Gastrocnemius medialis (tissue), 4 donors: Measurements from ENCODE around the gene GALK2. TPM values are rescaled to one million over a fixed set of nuclear protein-coding genes. Genes with fewer than 3 reads are reported as not detected.

ENCODE experiments used
- ATAC-seq, 2 donors: fragments of 150-250 bp; one replicate each; pipeline ENCODE4 v1.9.1; 2016
- DNase-seq, 2 donors: peaks; one replicate each; pipeline ENCODE4 v3.0.0-alpha.2; 2019
- H3K27ac ChIP-seq, 4 donors: fragments of 200-600 bp; sonication (generic); 1 replicate in 1 of 4; 2 replicates in 3 of 4; pipeline ENCODE4 v1.5.1; 2016 to 2018; ENCODE audit warnings: mild to moderate bottlenecking in 2 of 4, moderate library complexity in 1 of 4
- H3K27me3 ChIP-seq, 3 donors: fragments of 200-600 bp; sonication (generic) in 2 of 3; 1 replicate in 1 of 3; 2 replicates in 2 of 3; pipeline versions ENCODE4 v1.5.1 to v1.6.0; 2016 to 2019; ENCODE audit warnings: mild to moderate bottlenecking in 1 of 3, moderate library complexity in 1 of 3
- H3K36me3 ChIP-seq, 2 donors: fragments of 200-600 bp; sonication (generic) in 1 of 2; one replicate each; pipeline ENCODE4 v1.5.1; 2017 to 2018
- H3K4me1 ChIP-seq, 2 donors: fragments of 200-600 bp; sonication (generic) in 1 of 2; one replicate each; pipeline ENCODE4 v1.5.1; 2016 to 2017; ENCODE audit warnings: mild to moderate bottlenecking in 2 of 2
- H3K4me3 ChIP-seq, 4 donors: fragments of 200-600 bp; sonication (generic) in 3 of 4; 1 replicate in 1 of 4; 2 replicates in 3 of 4; pipeline ENCODE4 v1.5.1; 2016 to 2019; ENCODE audit warnings: mild to moderate bottlenecking in 2 of 4
- H3K9me3 ChIP-seq, 3 donors: fragments of 200-600 bp; sonication (generic) in 2 of 3; 1 replicate in 1 of 3; 2 replicates in 2 of 3; pipeline ENCODE4 v1.5.1; 2016 to 2019
- CTCF ChIP-seq, 5 experiments: fragments of 450-650 bp in 3 of 5; fragments of 200-600 bp in 2 of 5; sonication (generic) in 2 of 5; IDR thresholded peaks in 4 of 5; conservative IDR thresholded peaks in 1 of 5; 1 replicate in 4 of 5; 2 replicates in 1 of 5; pipeline ENCODE4 v1.5.1; 2016 to 2019; ENCODE audit warnings: antibody characterized with exemption in 5 of 5, mild to moderate bottlenecking in 3 of 5, moderate library complexity in 3 of 5
- POLR2A ChIP-seq, 2 donors: fragments of 450-650 bp; IDR thresholded peaks; one replicate each; pipeline ENCODE4 v1.6.1; 2017; ENCODE audit warnings: antibody characterized with exemption in 2 of 2, mild to moderate bottlenecking in 2 of 2, moderate library complexity in 2 of 2
- in situ Hi-C, 4 donors: fragments of 200-750 bp; cut with MboI; loops; one replicate each; pipeline versions ENCODE4 v1.15.0 to v1.8.0; 2017; ENCODE audit warnings: low sequenced_read_pairs in 4 of 4
- intact Hi-C: fragments of 100-400 bp; cut with DNase I; formaldehyde crosslinking; loops from one replicate; pipeline ENCODE4 v1.15.1; 2023; ENCODE audit warnings: low total_unique reads
- total RNA-seq, 4 donors: library from RNA; depleted of rRNA; stranded (reverse); fragments of >200 nt; gene quantifications; one replicate each; pipeline versions ENCODE4 v1.1.0 to v1.2.3, GENCODE V29; 2016

Gene GALK2
- total RNA-seq, 4 donors from 2014 or later: 19.1 to 29.5 (median 22.9) TPM

DNA sequence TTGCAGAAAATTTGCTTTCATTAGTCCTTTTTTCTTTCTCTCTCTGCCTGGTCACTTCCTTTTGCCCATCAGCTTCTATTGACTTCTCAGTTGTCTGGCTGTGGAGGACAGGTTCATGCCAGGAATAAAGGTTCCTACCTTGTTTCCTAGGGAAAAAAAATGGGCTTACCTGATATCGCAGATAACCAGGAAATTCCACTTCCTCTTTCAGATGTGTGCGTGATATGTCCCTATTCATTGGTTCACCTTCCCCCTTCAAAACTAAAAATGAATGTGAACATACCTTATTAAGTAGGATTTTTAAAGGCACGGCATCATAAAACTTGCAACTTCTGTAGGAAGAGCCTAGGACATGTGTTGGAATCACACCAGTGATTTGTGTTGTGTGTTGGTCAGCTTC is 133.0 kb downstream of the GALK2 start:
- H3K4me1 ChIP-seq: peaks cover 0 to under 1% of the 10 kb centered on the region in 2 donors
- no peak for TF ChIP-seq POLR2A (IDR thresholded peaks at IDR 0.05)
- TF ChIP-seq CTCF (IDR thresholded peaks at IDR 0.05 in 4 of 5, conservative IDR thresholded peaks at IDR 0.05 in 1 of 5): no peak
- intact Hi-C loops: no loop called here
- ATAC-seq (no peak), DNase-seq (no peak)
- H3K27me3 ChIP-seq: no peaks in the 10 kb centered on the region
- no peak overlapping the region for H3K27ac ChIP-seq
- no peaks in the 10 kb centered on the region for H3K36me3 ChIP-seq
- H3K4me3 ChIP-seq: no peak overlapping the region
- in situ Hi-C loops: no loop called here
- no peaks in the 10 kb centered on the region for H3K9me3 ChIP-seq

DNA sequence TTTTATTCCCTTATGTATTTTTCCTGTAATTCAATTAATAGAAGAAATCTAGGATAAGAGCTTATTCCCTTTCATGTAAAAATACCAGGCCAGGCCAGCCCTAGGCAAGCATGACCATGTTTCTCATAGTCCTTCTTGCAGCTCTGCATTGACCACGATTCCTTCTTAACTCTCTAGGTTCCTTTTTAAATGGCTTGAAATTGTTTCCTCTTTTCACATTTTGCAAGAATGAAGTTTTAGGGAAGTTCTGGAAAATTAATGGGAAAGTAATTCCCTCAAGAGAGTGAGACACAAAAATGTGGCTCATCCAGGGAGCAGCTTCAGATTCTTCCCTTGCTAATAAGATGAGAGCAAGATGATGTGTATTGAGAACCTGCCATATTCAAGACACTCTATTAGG is 136.5 kb downstream of the GALK2 start:
- TF ChIP-seq POLR2A (IDR thresholded peaks at IDR 0.05): no peak
- TF ChIP-seq CTCF (IDR thresholded peaks at IDR 0.05 in 4 of 5, conservative IDR thresholded peaks at IDR 0.05 in 1 of 5): no peak
- H3K27ac ChIP-seq: no peak overlapping the region
- no peaks in the 10 kb centered on the region for H3K36me3 ChIP-seq
- DNase-seq (no peak), ATAC-seq (no peak)
- H3K4me1 ChIP-seq: peaks cover 15 to 19% of the 10 kb centered on the region in 2 donors
- in situ Hi-C loops: no loop called here
- no peaks in the 10 kb centered on the region for H3K9me3 ChIP-seq
- intact Hi-C loops: no loop called here
- H3K27me3 ChIP-seq: no peaks in the 10 kb centered on the region
- no peak overlapping the region for H3K4me3 ChIP-seq

DNA sequence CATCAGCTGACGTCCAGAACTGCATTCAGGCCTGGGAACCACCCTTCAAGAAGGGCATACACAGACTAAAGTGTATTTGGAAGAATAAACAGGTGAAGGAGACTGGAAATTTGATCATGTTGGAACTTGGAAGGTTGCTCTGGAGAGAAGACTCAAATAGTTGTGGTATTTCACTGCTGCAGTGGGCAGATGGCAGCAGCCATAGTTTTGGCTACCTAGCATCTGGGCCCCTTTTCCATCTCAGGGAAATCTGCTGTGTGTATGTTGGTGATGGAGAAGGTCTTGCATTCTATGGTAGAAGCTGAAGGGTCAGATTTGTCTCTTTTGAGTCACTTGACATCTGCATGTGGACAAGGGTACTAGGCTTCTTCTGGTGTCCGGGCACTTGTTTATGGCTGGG is 138.6 kb downstream of the GALK2 start:
- Histone ChIP-seq H3K4me3 (no peak overlapping the region), H3K36me3 (no peaks in the 10 kb centered on the region), H3K27me3 (no peaks in the 10 kb centered on the region), H3K4me1 (peaks cover 15 to 24% of the 10 kb centered on the region in 2 donors), H3K9me3 (no peaks in the 10 kb centered on the region), H3K27ac (no peak overlapping the region)
- peak; percentile 23 to 45 for ATAC-seq
- in situ Hi-C loops: no loop called here
- intact Hi-C loops: no loop called here
- no peak for DNase-seq
- TF ChIP-seq CTCF (IDR thresholded peaks at IDR 0.05 in 4 of 5, conservative IDR thresholded peaks at IDR 0.05 in 1 of 5) (no peak), POLR2A (IDR thresholded peaks at IDR 0.05) (no peak)

GRCh38 chr15:49309889-49310288 is 139.8 kb downstream of the GALK2 start:
- ATAC-seq (peak; percentile 42 to 43), DNase-seq (no peak)
- TF ChIP-seq CTCF (IDR thresholded peaks at IDR 0.05 in 4 of 5, conservative IDR thresholded peaks at IDR 0.05 in 1 of 5) (no peak), POLR2A (IDR thresholded peaks at IDR 0.05) (no peak)
- Histone ChIP-seq H3K4me1 (peaks cover 18 to 33% of the 10 kb centered on the region in 2 donors), H3K9me3 (no peaks in the 10 kb centered on the region), H3K27ac (peak overlapping the region in 1 of 4 donors; percentile 17), H3K27me3 (no peaks in the 10 kb centered on the region), H3K36me3 (no peaks in the 10 kb centered on the region), H3K4me3 (no peak overlapping the region)
- intact Hi-C loops: no loop called here
- in situ Hi-C loops: no loop called here

DNA sequence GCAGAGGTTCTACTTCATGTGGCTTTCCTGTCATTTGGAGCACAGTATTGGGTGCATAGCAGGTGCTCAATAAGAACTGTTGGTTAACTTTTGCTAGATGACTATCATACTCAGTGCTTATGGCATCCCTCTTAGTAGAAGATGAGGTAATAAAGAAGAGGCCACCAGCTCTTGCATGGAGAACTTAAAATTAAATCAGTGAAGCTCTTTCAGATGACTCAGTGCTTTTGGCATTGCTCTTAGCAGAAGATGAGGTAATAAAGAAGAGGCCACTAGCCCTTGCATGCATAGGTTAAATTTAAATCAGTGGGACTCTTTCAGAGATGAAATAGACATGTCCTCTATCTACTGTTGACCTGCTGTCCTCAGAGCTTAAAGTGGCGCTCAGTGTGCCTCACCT is 143.6 kb downstream of the GALK2 start:
- in situ Hi-C loops (no loop called here), intact Hi-C loops (no loop called here)
- TF ChIP-seq POLR2A (IDR thresholded peaks at IDR 0.05): no peak
- TF ChIP-seq CTCF (IDR thresholded peaks at IDR 0.05 in 4 of 5, conservative IDR thresholded peaks at IDR 0.05 in 1 of 5): no peak
- Histone ChIP-seq H3K4me3 (no peak overlapping the region), H3K9me3 (no peaks in the 10 kb centered on the region), H3K36me3 (peaks cover 0 to 1% of the 10 kb centered on the region in 2 donors), H3K27me3 (no peaks in the 10 kb centered on the region), H3K27ac (peak overlapping the region in 1 of 4 donors; percentile 16), H3K4me1 (peaks cover 15 to 34% of the 10 kb centered on the region in 2 donors)
- DNase-seq (no peak), ATAC-seq (peak; percentile 53 to 78)
